SK-N-MC (cell line): Measurements from ENCODE around the gene IFT25.
A peak's percentile ranks its signal among the peaks of the same experiment; 100 is the strongest.

Source experiments
- DNase-seq: peaks from one replicate; pipeline ENCODE4 v3.0.0-alpha.2; 2011; ENCODE audit warnings: low read depth, low spot score
- H3K27ac ChIP-seq: fragments of 200-600 bp; sonication (generic); 2 replicates; pipeline ENCODE4 v1.5.1; 2016; ENCODE audit warnings: mixed run types
- H3K36me3 ChIP-seq: fragments of 200-600 bp; sonication (generic); 2 replicates; pipeline ENCODE4 v1.6.1; 2017; ENCODE audit warnings: antibody characterized with exemption, low read length, mixed read lengths; ENCODE audit not compliant: insufficient read depth
- H3K4me3 ChIP-seq: fragments of 200-600 bp; sonication (generic); 2 replicates; pipeline ENCODE4 v1.5.1; 2016
- H3K9ac ChIP-seq: fragments of 200-600 bp; sonication (generic); 2 replicates; pipeline ENCODE4 v1.8.0; 2017; ENCODE audit warnings: mixed run types, mixed read lengths; ENCODE audit not compliant: insufficient read length
- H3K9me3 ChIP-seq: fragments of 200-600 bp; sonication (generic); 2 replicates; pipeline ENCODE4 v1.6.1; 2017; ENCODE audit warnings: low read depth, mild to moderate bottlenecking, antibody characterized with exemption, low read length, moderate library complexity, mixed read lengths
- EZH2 ChIP-seq: fragments of 200-600 bp; sonication (generic); IDR thresholded peaks from one replicate; pipeline ENCODE4 v1.6.1; 2017; ENCODE audit warnings: antibody characterized with exemption
- FOXP2 ChIP-seq: optimal IDR thresholded peaks from 2 replicates; pipeline ENCODE3; 2011; ENCODE audit warnings: mild to moderate bottlenecking, moderate library complexity; ENCODE audit not compliant: insufficient read depth; ENCODE audit errors: extremely low read length, control extremely low read depth
- POLR2AphosphoS5 ChIP-seq: IDR thresholded peaks from 2 replicates; pipeline ENCODE4 v1.6.1; 2012; ENCODE audit warnings: mild to moderate bottlenecking, low read depth, low read length, borderline replicate concordance

The IFT25 gene

GRCh38 chr1:53871773-53872484 is 73.6 kb downstream of the IFT25 start:
- Histone ChIP-seq H3K9me3 (no peaks in the 10 kb centered on the region), H3K4me3 (no peak overlapping the region), H3K9ac (no peak overlapping the region), H3K36me3 (peaks cover 11% of the 10 kb centered on the region), H3K27ac (peak overlapping the region; percentile 27; the same call in 1 of the 2 replicates)
- TF ChIP-seq FOXP2 (no peak), POLR2AphosphoS5 (no peak), EZH2 (no peak)
- no peak for DNase-seq
